NCI-H2107 (cell line): ENCODE results near the gene MUC4.
"Not testable (repeated sequence)": the region's sequence is repeated elsewhere in the genome, so short reads cannot be mapped to it uniquely, and the experiment has no call there.

Experiments used
- DNase-seq: peaks from one replicate; lab custom pipeline; 2025; lab: John Stamatoyannopoulos, UW

MUC4 gene

DNA sequence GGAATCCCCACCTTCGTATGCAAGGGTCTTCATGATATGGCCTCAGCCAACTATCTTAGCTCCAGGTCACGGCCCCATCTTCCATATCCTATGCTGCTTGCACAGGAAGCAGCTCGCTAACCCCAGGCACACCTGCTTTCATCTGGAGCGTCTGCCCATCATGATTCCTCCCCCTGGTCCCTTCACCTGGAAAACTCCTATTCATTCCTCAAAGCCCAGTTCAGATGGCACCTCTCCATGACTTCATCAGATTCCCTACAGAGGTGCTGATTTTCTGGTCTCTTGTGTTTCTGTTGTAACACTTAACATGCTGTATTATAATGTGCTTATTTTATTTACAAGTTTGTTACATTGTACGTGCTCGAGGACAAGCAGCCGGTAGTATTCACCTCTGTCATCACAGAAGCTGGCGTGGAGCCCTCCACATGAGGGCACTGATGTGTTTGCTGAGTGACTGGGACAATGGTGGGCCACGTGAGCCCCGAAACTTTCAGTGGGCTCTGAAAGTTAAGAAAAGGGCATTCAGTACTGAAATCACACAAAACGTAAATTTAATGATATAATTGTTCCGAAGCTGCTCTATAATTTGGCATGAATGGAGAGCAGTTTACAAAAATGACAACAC is 74.8 kb downstream of the MUC4 start:
- DNase-seq, result no peak

DNA sequence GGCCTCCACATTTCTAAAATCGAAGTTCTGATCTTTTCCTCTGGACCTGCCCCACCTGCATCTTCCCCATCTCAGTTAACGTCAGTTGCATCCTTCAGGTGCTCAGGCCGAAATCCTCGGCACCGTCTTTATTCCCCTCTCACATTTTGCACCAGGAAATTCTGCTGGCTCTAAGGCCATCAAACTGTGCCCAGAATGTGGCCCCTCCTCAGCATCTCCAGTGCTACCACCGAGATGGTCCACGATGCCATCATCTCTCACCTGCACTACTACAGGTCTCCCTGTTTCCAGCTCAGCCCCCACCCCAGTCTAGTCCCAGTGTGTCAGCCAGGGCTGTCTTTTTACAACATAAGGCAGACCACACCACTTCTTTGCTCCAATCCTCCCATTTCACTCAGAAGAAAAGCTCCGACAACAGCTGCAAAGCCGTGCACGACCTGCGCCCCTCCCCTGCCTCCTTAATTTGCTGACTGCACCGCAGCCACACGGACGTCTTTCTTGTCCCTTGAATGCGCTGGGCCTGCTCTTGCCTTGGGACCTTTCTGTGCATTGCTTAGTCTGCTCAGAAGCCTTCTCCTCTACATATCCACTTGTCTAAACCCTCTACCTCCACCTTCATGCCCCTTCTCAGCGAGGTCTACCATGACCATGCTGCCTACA is 76.6 kb downstream of the MUC4 start:
- DNase-seq, result no peak

DNA sequence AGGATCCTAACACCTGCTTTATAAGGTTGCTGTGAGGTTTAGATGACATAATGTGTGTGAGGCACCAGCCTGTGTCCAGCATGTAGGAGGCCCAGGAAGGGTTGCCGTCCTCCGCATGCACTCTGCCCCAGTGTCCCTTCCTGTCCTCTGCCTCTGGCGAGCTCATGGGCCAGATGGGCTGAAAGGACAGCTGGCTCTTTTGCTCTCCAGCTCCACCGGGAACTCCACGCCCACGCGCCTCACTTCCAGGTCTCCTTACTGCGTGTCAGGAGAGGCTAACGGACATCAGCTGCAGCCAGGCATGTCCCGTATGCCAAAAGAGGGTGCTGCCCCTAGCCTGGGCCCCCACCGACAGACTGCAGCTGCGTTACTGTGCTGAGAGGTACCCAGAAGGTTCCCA is 78.8 kb downstream of the MUC4 start:
- DNase-seq, result no peak

DNA sequence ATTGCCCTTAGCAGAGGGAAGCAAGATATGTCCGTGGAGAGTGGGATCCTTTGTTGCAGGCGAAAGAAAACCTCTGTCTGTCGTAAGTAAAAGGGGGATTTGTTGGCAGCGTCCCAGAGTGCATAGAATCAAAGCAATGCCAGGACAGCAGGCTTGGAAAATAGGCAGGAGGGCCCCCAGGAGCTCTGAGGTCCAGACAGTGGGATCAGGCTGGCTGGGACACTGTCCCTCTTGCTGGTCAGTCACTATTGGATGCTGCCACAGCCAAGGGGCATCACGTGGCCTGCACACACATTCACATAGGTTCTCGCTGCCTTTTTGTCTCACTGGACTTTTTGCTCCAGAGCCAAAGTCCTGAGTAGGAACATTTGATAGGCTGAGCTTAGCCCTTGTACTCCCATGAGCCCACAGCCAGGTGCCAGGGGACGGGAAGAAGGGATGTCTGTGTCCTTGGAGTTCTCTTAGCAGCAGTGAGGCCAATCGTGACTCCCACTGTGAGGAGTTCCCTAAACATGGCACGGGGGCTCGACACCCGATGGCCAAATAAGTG is 80.3 kb downstream of the MUC4 start:
- DNase-seq, result no peak

DNA sequence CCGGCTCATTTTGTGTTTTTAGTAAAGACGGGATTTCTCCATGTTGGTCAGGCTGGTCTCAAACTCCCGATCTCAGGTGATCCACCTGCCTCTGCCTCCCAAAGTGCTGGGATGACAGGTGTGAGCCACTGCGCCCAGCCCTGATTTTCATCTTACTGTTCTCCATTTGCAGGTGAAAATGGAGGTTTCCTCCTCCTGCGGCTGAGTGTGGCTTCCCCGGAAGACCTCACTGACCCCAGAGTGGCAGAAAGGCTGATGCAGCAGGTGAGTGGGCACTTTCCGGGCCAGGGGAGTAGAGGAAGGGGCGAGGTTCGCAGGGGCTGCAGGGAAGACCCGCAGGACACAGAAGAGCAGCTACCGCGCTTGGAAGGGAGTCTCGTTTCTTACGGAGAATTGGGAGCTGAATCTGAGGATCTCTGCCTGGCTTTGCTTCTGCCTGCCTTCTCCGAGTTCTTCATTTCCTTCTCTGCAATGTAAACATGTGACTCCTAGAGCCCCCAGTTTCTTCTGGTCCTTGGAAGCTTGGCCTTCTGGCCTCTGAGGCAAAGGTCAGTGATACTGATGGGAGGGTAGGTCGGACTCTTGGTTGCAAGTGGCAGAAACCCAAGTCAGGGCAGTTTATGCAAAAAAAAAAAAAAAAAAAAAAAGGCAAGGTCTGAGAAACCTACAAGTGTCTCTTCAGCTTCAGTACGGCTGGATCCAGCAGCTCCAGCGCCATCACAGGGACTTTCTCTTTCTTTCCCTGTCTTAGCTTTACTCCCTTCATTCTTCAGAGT is 82.1 kb downstream of the MUC4 start:
- no peak for DNase-seq

DNA sequence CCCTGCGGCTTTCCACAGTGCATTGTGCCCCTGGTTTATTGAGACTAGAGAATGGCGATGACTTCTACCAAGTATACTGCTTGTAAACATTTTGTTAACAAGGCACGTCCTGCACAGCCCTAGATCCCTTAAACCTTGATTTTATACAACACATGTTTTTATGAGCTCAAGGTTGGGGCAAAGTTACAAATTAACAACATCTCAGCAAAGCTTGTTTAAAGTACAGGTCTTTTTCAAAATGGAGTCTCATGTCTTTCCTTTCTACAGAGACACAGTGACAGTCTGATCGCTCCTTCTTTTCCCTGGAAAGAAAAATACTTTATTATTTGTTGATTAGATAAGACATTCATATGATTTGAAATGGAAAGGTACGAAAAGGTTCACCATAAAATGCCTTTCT is 82.9 kb downstream of the MUC4 start:
- DNase-seq, result not testable (repeated sequence)

DNA sequence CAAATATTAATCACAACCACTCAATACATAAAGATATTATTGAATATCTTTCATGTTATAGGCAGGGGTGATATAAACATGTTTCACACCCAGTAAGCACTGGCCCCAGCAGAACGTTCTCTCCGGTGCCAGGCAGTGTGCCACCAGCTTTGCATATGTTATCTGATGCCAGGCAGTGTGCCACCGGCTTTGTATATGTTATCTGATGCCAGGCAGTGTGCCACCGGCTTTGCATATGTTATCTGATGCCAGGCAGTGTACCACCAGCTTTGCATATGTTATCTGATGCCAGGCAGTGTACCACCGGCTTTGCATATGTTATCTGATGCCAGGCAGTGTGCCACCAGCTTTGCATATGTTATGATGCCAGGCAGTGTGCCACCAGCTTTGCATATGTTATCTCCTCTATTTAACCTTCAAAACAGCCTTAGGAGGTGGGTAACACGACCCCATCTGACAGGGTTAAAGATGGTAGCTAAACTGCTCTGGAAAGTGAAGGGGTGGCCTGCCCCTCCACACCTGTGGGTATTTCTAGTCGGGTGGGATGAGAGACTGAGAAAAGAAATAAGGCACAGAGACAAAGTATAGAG is 84.0 kb downstream of the MUC4 start:
- DNase-seq, result no peak

DNA sequence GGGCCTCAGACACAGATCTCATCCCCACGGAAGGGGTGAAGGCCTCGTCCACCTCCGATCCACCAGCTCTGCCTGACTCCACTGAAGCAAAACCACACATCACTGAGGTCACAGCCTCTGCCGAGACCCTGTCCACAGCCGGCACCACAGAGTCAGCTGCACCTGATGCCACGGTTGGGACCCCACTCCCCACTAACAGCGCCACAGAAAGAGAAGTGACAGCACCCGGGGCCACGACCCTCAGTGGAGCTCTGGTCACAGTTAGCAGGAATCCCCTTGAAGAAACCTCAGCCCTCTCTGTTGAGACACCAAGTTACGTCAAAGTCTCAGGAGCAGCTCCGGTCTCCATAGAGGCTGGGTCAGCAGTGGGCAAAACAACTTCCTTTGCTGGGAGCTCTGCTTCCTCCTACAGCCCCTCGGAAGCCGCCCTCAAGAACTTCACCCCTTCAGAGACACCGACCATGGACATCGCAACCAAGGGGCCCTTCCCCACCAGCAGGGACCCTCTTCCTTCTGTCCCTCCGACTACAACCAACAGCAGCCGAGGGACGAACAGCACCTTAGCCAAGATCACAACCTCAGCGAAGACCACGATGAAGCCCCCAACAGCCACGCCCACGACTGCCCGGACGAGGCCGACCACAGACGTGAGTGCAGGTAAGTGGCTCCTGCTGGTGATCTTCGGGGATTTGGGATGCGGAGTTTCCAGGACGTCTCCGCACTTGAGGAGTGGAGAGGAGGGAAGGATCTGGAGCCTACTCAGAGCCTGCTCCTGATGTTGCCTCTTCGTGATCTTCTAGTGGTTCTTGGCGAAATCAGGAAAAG is 85.6 kb downstream of the MUC4 start:
- DNase-seq, result not testable (repeated sequence)

DNA sequence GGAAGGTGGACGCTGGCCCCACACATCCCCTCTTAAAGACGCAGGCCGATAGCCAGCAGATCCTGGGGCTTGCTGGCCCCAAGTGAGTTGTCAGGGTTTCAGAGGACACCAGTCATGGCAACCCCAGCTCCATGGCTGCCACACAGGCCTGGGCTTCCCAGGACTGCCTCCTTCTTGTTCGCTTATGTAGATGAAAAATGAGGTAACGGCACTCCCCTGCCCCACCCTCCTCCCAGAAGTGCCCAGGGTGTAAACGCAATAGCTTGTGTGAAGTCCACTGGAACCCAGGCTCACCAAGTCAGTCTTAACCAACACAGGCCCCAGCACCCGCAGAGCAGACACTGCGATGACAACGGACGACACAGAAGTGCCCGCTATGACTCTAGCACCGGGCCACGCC is 87.4 kb downstream of the MUC4 start:
- not testable (repeated sequence) for DNase-seq

DNA sequence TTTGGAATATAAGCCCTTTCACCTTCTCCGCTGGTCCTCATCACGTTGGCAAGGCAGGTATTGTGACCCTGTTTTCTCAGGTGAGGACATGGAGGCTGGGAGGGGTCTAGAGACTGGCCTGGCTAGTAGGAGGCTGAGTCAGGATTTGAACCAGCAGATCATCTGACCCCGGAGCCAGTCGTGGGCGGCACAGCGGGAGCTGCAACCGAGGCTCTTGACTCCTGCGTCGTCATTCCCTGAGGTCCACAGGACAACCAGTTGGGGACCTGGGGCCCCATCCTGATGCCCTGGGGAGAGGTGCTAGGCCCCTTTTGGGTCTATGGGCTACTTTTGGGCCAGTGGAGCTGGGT is 88.8 kb downstream of the MUC4 start:
- not testable (repeated sequence) for DNase-seq

DNA sequence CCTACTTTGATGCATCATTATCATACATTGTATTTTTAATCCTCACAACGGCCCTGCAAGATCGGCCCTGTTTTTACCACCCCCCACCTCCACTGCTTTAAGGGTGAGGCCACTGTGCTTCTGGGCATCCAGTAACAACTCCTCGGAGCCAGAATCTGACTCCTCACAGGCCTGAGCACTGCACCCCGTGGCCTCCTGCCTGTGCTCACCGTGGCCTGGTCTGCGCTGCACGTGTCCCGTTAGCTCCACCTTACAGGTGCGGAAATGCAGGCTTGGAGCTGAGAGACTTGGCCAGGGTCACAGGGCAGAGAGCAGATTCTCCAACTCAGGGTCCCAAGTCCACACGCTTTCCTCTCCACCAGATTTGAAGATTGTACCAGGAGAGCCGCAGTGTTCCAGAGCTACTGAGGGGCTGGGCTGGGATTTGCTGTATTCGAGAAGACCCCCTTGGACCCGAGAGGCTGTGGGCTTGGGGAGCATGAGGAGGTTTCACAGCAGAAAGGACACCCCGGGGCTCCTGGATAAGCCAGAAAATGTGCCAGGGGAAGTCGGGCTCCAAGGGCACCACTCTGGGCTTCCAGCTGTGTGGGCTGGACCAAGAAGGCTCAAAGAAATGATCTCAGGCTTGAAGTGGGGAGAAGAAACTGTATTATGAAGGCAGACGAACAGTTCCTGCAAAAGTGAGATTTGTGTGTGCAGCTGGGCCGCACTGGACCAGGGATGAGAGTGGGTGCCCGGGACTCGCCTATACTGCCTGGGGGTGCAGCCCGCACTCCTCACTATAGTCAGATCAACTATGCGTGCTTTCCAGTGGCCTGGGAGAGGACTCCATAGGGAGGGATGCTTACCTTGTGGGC is 89.4 kb downstream of the MUC4 start:
- DNase-seq, result not testable (repeated sequence)

DNA sequence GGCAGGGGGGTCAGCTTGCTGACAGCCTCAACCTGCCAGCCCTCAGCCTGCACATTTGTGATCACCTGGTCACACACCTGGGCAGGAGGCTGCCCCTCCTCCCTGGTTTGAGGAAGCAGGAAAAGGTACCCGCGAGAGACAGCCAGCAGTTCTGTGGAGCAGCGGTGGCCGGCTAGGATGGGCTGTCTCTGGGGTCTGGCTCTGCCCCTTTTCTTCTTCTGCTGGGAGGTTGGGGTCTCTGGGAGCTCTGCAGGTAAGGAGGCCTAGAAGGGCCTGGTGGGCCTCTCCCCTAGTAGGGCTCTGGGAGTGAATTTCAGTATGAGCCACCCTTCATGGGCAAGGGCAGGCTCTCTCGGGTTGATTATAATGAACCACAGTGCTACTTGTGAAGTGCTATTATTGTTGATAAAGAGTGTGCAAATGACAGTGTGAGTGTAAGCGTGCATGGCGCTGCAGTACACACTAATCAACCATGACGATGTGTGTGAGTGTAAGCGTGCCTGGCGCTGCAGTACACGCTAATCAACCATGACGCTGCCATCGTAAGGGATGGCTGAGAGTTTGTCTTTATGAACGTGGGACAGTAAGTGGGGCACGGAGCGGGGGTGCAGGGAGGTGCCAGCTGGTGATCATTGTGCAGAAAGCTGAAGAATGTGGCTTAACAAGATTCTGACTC is 90.8 kb downstream of the MUC4 start, which contains the start of gene MUC20:
Gene MUC20 (plus strand): TSS at position 148 of the 676 bp plus-strand sequence. CDS start 30 bp downstream, at position 178.
- DNase-seq, result not testable (repeated sequence)

DNA sequence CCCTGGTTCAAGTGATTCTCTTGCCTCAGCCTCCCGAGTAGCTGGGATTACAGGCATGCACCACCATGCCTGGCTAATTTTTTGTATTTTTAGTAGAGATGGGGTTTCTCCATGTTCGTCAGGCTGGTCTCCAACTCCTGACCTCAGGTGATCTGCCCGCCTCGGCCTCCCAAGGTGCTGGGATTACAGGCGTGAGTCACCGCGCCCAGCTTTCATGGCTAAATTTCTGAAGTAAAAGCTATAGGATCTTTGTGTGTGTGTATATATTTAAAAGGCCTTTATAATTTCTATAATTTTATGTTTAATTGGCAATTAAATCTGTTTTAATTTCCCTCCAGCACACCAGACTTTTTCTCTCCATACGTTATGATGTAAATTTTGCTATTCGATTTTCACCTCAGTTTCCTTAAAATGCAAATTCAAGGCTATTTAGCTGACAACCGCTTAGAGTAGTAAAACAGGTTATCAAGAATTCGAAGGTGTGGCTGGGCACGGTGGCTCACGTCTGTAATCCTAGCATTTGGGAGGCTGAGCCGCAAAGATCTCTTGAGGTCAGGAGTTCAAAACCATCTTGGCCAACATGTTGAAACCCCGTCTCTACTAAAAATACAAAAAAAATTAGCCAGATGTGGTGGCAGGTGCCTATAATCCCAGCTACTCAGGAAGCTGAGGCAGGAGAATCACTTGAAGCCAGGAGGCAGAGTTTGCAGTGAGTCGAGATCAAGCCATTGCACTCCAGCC is 92.0 kb downstream of the MUC4 start:
- DNase-seq, result not testable (repeated sequence)

DNA sequence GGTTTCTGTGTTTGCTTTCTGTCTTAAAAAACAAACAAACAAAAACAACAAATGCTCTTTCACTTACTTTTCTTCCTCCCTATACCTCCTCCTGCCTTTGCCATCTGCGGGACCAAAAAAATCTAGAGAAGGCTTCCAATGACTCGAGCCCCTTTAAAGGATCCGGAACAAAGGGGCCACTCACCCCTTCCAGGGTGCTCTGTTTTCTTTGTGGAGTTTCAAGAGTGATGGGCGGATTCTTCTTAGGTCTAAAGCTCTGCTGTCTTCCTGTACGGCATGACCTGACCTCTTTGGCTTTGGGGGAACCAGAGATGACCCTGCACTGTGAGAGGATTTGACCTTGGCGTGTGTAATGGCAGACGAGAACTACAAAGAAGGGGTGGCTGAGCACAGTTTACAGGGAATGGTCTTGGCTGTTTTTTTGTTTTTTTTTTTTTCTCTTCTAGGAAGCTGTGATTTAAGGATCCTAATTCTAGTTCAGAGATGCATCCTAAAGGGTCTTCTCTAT is 93.2 kb downstream of the MUC4 start:
- DNase-seq, result no peak

DNA sequence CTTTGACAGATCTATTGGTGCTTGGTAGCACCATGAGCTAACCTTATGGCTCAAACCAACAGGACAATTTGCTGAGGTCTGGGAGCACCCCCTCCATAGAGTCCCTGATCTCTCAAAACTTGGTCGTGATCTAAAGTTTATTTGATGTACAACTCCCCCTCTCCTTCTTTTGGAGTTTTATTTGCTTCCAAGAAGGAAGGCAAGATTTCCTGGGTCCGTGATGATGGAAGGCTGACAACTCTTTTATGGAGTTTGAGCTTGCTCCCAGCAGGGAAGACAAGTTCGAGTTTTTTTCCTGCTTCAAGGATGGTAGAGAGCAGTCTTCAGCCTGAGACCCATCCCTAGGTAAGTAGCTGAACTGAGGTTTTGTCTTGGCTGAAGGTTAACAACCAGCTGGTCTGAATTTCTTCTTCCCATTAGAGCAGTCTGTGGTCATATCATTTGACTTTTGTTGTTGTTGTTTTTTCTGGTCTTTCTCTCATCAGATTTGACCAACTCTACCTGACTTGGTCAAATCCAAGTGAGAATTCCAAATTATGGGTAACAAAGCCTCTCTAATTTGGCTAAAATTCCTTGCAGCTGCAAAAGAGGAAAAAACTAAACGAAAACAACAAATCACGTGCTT is 93.8 kb downstream of the MUC4 start:
- no peak for DNase-seq

DNA sequence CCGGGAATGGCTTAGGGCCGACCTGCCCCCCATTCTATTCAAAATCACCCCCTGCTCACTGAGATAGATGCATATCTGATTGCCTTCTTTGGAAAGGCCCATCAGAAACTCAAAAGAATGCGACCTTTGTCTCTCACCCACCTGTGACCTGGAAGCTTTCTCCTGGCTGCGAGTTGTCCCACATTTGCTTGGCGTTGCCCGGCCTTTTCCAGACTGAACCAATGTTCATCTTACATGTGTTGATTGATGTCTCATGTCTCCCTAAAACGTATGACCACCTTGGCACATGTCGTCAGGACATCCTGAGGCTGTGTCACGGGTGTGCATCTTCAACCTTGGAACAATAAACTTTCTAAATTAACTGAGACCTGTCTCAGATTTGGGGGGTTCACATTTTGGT is 94.3 kb downstream of the MUC4 start:
- DNase-seq, result no peak

DNA sequence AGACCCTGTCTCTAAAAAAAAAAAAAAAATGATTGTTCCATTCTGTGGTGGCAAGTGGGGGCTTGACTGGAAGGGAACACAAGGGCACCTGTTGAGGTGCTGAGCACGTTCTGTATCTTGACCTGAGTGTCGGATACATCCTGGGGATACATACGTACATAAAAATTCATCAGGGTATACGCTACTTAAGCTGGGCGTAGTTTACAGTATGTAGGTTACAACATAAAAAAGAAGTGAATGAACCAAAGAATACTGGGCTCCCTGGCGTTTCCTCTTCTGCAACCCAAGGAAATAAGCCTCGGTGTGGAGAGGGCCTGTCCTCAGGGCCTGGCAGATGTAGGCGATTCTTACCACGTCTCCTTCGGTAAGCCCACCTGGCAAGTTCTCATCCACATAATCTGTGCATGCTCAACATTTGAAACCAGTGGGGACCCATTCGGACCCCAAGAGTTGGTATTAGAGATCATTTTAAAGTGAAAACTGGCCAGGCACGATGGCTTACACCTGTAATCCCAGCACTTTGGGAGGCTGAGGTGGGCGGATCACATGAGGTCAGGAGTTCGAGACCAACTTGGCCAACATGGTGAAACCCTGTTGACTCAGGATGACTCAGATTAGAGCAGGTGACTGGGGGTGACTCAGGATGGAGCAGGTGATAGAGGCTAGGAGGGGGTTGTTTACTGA is 96.0 kb downstream of the MUC4 start:
- DNase-seq, result no peak

DNA sequence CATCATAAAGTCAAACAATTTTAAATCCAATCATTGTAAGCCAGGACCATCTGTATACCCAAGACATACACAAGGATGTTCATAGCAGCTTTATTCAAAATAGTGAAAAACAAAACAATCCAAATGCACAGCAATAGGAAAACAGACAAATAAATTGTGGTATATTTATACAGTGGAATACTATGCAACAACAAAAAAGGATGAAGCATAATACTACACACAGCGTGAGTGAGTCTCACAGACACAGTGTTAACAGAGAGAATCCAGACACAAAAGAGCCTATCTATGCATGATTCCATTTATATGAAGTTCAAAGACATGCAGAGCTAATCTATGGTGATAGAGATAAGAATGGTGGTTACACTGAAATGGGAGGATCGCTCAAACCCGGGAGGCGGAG is 96.6 kb downstream of the MUC4 start:
- no peak for DNase-seq
